OCI-LY3 (cell line): ENCODE measurements around the gene SGO2.

Experiments used
- H2AFZ ChIP-seq: fragments of 200-600, 300-600 bp; shearing (Covaris generic); 2 replicates; pipeline ENCODE4 v1.6.0; 2014; ENCODE audit warnings: antibody characterized with exemption, low read depth, low read length
- H3K27ac ChIP-seq: fragments of 200-600, 300-600 bp; sonication (generic); 2 replicates; pipeline ENCODE4 v1.5.1; 2014; ENCODE audit warnings: mild to moderate bottlenecking, low read length, moderate library complexity, mixed read lengths
- H3K27me3 ChIP-seq: fragments of 200-600, 300-600 bp; sonication (generic); 2 replicates; pipeline ENCODE4 v1.6.1; 2014; ENCODE audit warnings: low read depth, low read length, mixed read lengths
- H3K36me3 ChIP-seq: fragments of 200-600, 300-600 bp; sonication (generic); replicated peaks from 2 replicates; pipeline ENCODE3; 2014; ENCODE audit warnings: low read depth, low read length, mixed read lengths
- H3K4me1 ChIP-seq: fragments of 300-600, 200-600 bp; sonication (generic); 2 replicates; pipeline ENCODE4 v1.6.1; 2014; ENCODE audit warnings: low read length, mixed read lengths
- H3K4me2 ChIP-seq: fragments of 200-600, 300-600 bp; sonication (generic); 2 replicates; pipeline ENCODE4 v1.6.1; 2014; ENCODE audit warnings: low read length, mixed read lengths
- H3K4me3 ChIP-seq: fragments of 300-600, 200-600 bp; sonication (generic); 2 replicates; pipeline ENCODE4 v1.5.1; 2014; ENCODE audit warnings: antibody characterized with exemption, mild to moderate bottlenecking, low read length, moderate library complexity
- H3K79me2 ChIP-seq: fragments of 300-600, 200-600 bp; shearing (Covaris generic); 2 replicates; pipeline ENCODE4 v1.6.1; 2014; ENCODE audit warnings: mild to moderate bottlenecking, low read length, mixed read lengths
- H3K9ac ChIP-seq: fragments of 300-600, 200-600 bp; shearing (Covaris generic); 2 replicates; pipeline ENCODE4 v1.6.0; 2014; ENCODE audit warnings: mild to moderate bottlenecking, low read length, moderate library complexity
- H3K9me3 ChIP-seq: fragments of 200-600, 300-600 bp; shearing (Covaris generic); 2 replicates; pipeline ENCODE4 v1.6.1; 2014; ENCODE audit warnings: low read length, mixed read lengths; ENCODE audit not compliant: insufficient read depth
- H4K20me1 ChIP-seq: fragments of 200-600, 300-600 bp; sonication (generic); 2 replicates; pipeline ENCODE4 v1.6.1; 2016; ENCODE audit warnings: low read length, mixed read lengths; ENCODE audit not compliant: insufficient read depth
- CTCF ChIP-seq: fragments of 200-600, 300-600 bp; sonication (generic); IDR thresholded peaks from 2 replicates; pipeline ENCODE4 v1.5.1; 2014; ENCODE audit warnings: antibody characterized with exemption, low read length, low read depth
- EZH2phosphoT487 ChIP-seq: fragments of 200-600 bp; shearing (Covaris generic); IDR thresholded peaks from 2 replicates; pipeline ENCODE4 v1.6.1; 2018; ENCODE audit warnings: antibody characterized with exemption, mixed run types, low read depth

The SGO2 gene

DNA sequence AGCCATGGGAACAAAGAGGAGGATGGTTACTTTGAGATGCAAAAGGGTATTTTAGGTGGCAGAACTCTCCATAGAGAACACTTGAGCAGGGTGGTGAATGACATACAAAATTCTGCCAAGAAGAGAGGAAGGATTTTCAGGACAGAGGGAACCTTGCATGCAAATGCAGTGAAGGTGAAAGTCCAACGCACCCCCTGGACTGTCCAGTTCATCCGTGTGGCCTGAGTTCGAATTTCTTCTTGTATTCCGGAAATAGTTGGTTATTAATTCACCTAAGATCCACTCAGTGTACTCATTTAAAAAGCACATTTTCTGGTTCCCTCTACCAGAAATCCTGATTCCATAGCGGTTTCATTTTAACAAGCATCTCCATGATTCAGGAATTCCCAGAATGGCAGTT is 65.3 kb downstream of the SGO2 start:
- TF ChIP-seq CTCF = no peak
- Histone ChIP-seq H3K4me1 (no peaks in the 10 kb centered on the region), H3K4me3 (no peak overlapping the region), H3K27ac (no peak overlapping the region), H3K36me3 (no peaks in the 10 kb centered on the region), H3K4me2 (no peak overlapping the region), H3K9me3 (no peaks in the 10 kb centered on the region), H3K27me3 (peaks cover 8% of the 10 kb centered on the region; the same call in 1 of the 2 replicates), H3K79me2 (no peaks in the 10 kb centered on the region), H4K20me1 (no peaks in the 10 kb centered on the region), H3K9ac (no peak overlapping the region), H2AFZ (no peak overlapping the region)

- H3K4me1 ChIP-seq = no peaks in the 10 kb centered on the region
- peaks cover 8% of the 10 kb centered on the region; the same call in 1 of the 2 replicates for H3K27me3 ChIP-seq
- no peak overlapping the region for H3K4me3 ChIP-seq
- no peak overlapping the region for H3K27ac ChIP-seq
- H3K79me2 ChIP-seq = no peaks in the 10 kb centered on the region
- TF ChIP-seq CTCF = no peak
- no peak for TF ChIP-seq EZH2phosphoT487
- no peaks in the 10 kb centered on the region for H3K9me3 ChIP-seq
- H4K20me1 ChIP-seq = no peaks in the 10 kb centered on the region
- H3K9ac ChIP-seq = no peak overlapping the region
- H3K36me3 ChIP-seq = no peaks in the 10 kb centered on the region
- H2AFZ ChIP-seq = no peak overlapping the region
- no peak overlapping the region for H3K4me2 ChIP-seq
These were observed 66.5 kb downstream of the SGO2 start for GRCh38 chr2:200592406-200593075.

GRCh38 chr2:200593905-200594304 is 67.9 kb downstream of the SGO2 start:
- Histone ChIP-seq H3K79me2 (no peaks in the 10 kb centered on the region), H4K20me1 (no peaks in the 10 kb centered on the region), H3K9me3 (no peaks in the 10 kb centered on the region), H3K36me3 (no peaks in the 10 kb centered on the region), H3K4me2 (no peak overlapping the region), H3K27me3 (peaks cover 8% of the 10 kb centered on the region; the same call in 1 of the 2 replicates), H3K27ac (no peak overlapping the region), H3K9ac (no peak overlapping the region), H3K4me1 (no peaks in the 10 kb centered on the region), H3K4me3 (no peak overlapping the region), H2AFZ (no peak overlapping the region)
- no peak for TF ChIP-seq CTCF
- TF ChIP-seq EZH2phosphoT487 = no peak

DNA sequence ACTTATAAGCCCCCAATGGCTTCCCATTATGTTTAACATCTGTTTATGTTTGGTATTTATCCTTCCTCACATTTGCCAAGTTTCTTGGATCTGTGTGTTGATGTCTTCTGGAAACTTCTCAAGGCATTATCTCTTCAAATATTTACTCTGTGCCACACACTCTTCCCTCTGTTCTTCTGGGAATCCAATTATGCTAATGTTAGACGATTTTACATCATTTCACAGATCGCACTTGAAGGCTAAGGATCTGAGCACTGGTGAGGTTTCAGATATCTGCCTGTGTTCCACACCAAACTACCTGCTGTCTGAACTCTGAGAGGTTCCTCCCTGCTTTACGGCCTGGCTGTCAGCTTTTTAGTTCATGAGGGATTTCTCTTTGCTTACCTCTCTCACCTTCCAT is 69.9 kb downstream of the SGO2 start:
- no peak overlapping the region for H3K27ac ChIP-seq
- H3K36me3 ChIP-seq = no peaks in the 10 kb centered on the region
- no peaks in the 10 kb centered on the region for H3K4me1 ChIP-seq
- no peak overlapping the region for H3K4me3 ChIP-seq
- no peaks in the 10 kb centered on the region for H3K79me2 ChIP-seq
- H4K20me1 ChIP-seq = no peaks in the 10 kb centered on the region
- no peak overlapping the region for H2AFZ ChIP-seq
- TF ChIP-seq CTCF (no peak), EZH2phosphoT487 (no peak)
- H3K9ac ChIP-seq = no peak overlapping the region
- peaks cover 8% of the 10 kb centered on the region; the same call in 1 of the 2 replicates for H3K27me3 ChIP-seq
- H3K4me2 ChIP-seq = no peak overlapping the region
- H3K9me3 ChIP-seq = no peaks in the 10 kb centered on the region
